WI38 (cell line): ENCODE results near the gene STEAP4.

Source experiments
- H3K4me3 ChIP-seq: 2 replicates; pipeline ENCODE4 v1.5.1; 2011; ENCODE audit warnings: low read depth, mild to moderate bottlenecking, control low read depth, low read length
- CTCF ChIP-seq: IDR thresholded peaks from 2 replicates; pipeline ENCODE4 v1.5.1; 2012; ENCODE audit warnings: low read depth, mild to moderate bottlenecking, control low read depth, low read length

Gene STEAP4

GRCh38 chr7:88344271-88344670 is 37.6 kb upstream of the STEAP4 start:
- no peak overlapping the region for H3K4me3 ChIP-seq
- no peak for TF ChIP-seq CTCF

- no peak for TF ChIP-seq CTCF
- no peak overlapping the region for H3K4me3 ChIP-seq
These were observed 32.7 kb upstream of the STEAP4 start for GRCh38 chr7:88339195-88339922.

DNA sequence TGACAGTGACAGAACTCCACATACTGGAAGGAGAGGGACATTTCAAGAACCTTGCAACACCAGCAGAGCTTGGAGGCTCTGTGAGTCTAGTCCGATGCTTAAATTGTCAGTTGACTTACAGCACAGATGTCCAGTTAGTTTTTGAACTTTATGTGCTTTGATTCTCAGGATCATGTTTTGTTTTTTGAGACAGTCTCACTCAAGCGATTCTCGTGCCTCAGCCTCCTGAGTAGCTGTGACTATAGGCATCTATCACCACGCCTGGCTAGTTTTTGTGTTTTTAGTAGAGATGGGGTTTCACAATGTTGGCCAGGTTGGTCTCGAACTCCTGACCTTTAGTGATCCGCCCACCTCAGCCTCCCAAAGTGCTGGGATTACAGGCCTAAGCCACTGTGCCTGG is 31.8 kb upstream of the STEAP4 start:
- no peak for TF ChIP-seq CTCF
- no peak overlapping the region for H3K4me3 ChIP-seq

GRCh38 chr7:88337572-88337971 is 30.9 kb upstream of the STEAP4 start:
- H3K4me3 ChIP-seq = no peak overlapping the region
- no peak for TF ChIP-seq CTCF

DNA sequence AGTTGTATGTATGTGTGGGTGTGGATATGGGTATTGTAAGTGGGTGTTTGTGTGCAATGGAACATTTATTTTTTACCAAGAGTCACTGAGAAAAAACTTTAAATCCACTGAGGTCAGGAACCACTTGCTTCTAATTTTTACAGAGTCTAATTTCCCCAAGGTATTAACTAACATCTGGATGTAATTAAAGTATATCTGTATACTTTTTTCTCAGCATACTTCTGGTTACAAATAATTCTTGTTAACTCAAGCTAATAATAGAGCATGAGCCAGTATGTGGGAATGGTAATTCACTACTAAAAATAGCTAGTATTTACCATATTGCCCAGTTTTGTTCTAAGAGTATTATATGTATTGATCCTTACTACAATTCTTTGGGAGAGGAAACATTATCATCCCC is 24.6 kb upstream of the STEAP4 start:
- no peak overlapping the region for H3K4me3 ChIP-seq
- no peak for TF ChIP-seq CTCF

- TF ChIP-seq CTCF = no peak
- no peak overlapping the region for H3K4me3 ChIP-seq
These were observed 23.1 kb upstream of the STEAP4 start for GRCh38 chr7:88329532-88330463.

GRCh38 chr7:88328787-88329186 is 22.1 kb upstream of the STEAP4 start:
- no peak for TF ChIP-seq CTCF
- H3K4me3 ChIP-seq = no peak overlapping the region
